ENCODE results near the gene PCDH9. TPM values are rescaled to one million over a fixed set of nuclear protein-coding genes. Genes with fewer than 3 reads are reported as not detected.

PCDH9 gene
- total RNA-seq, 1 donor from 2014 or later: 0.75 TPM

DNA sequence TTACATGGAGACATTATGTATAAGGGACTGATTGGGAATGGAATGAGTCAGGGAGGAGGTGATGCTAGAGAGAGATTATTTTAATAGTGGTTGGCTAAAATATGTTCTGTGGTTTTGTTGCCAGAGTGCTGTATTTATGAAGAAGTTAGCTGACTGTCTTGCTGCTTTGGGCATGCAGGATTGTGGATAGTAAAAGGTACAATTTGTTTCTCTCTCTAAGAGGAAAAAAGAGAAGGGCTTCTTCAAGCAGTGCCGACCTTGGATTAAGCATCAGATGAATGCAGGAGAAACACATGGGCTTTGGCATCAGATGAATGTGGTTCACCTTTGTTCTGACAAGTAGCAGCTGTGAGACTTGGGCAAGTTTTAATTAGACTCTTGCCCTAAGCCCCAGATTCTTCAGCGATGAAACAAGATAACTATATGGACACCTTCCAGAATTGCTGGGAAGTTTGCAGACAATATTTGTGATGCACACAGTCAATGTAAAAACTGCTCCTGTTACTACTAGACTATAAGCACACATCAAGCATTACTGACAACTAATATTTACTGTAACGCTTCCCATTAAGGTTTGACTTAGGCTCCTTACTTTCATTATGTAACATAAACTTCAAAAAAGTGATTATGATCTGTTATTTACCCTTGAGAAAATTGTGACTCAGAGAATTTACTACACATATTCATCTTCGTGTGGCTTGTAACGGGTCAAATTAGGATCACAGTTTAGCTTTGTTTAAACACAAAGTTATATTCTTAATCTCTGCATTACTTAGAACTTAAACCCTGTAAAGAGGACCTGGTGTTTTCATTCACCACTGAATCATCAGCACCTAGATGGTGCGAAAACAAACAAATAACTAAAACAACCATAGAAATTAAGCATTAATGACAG, 824.0 kb downstream of the PCDH9 start:
- Histone ChIP-seq H3K36me3 (ENCODE audit: control insufficient read depth, insufficient read depth, low read length) (no peaks in the 10 kb centered on the region), H3K27me3 (ENCODE audit: control insufficient read depth, insufficient read depth, low read length) (no peaks in the 10 kb centered on the region), H3K4me3 (ENCODE audit: low read depth, low read length) (no peak overlapping the region)
- peak; percentile 16 for DNase-seq (ENCODE audit: low read depth)
- TF ChIP-seq, protein P1, sequence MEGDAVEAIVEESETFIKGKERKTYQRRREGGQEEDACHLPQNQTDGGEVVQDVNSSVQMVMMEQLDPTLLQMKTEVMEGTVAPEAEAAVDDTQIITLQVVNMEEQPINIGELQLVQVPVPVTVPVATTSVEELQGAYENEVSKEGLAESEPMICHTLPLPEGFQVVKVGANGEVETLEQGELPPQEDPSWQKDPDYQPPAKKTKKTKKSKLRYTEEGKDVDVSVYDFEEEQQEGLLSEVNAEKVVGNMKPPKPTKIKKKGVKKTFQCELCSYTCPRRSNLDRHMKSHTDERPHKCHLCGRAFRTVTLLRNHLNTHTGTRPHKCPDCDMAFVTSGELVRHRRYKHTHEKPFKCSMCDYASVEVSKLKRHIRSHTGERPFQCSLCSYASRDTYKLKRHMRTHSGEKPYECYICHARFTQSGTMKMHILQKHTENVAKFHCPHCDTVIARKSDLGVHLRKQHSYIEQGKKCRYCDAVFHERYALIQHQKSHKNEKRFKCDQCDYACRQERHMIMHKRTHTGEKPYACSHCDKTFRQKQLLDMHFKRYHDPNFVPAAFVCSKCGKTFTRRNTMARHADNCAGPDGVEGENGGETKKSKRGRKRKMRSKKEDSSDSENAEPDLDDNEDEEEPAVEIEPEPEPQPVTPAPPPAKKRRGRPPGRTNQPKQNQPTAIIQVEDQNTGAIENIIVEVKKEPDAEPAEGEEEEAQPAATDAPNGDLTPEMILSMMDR (IDR thresholded peaks at IDR 0.05; ENCODE audit: insufficient read depth, low read length, poor library complexity, severe bottlenecking): no peak

- DNase-seq (ENCODE audit: low read depth): no peak
- TF ChIP-seq, protein P1 (IDR thresholded peaks at IDR 0.05; ENCODE audit: insufficient read depth, low read length, poor library complexity, severe bottlenecking): no peak
Observed at GRCh38 chr13:66402546-66402945, 827.6 kb downstream of the PCDH9 start.

GRCh38 chr13:66402066-66402465, 828.1 kb downstream of the PCDH9 start:
- Histone ChIP-seq H3K27me3 (ENCODE audit: control insufficient read depth, insufficient read depth, low read length) (no peaks in the 10 kb centered on the region), H3K36me3 (ENCODE audit: control insufficient read depth, insufficient read depth, low read length) (no peaks in the 10 kb centered on the region), H3K4me3 (ENCODE audit: low read depth, low read length) (no peak overlapping the region)
- no peak for DNase-seq (ENCODE audit: low read depth)
- TF ChIP-seq, protein P1 (IDR thresholded peaks at IDR 0.05; ENCODE audit: insufficient read depth, low read length, poor library complexity, severe bottlenecking): no peak

More at GRCh38 chr13:66402546-66402945, 827.6 kb downstream of the PCDH9 start:
- no peaks in the 10 kb centered on the region for H3K27me3 ChIP-seq (ENCODE audit: control insufficient read depth, insufficient read depth, low read length)
- no peaks in the 10 kb centered on the region for H3K36me3 ChIP-seq (ENCODE audit: control insufficient read depth, insufficient read depth, low read length)
- H3K4me3 ChIP-seq (ENCODE audit: low read depth, low read length): no peak overlapping the region

DNA sequence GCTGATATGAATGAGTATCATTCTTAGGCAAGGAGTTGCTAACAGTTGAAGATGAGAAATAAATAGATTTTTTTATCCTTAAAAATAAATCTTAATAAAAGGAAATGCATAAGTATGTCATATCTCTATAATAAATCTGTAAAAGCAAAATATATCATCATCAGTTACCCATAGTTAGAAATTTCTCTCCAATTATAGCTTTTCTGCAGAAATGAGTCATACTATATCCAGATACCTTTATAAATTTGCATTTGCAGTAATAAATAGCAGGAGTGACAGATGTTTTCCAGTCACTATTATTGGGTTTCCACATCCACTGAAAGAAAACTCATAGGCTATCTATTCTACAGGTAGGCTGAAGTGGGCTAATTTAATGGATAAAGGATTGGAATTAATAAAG, 829.8 kb downstream of the PCDH9 start:
- DNase-seq (ENCODE audit: low read depth): no peak
- TF ChIP-seq, protein P1 (IDR thresholded peaks at IDR 0.05; ENCODE audit: insufficient read depth, low read length, poor library complexity, severe bottlenecking): no peak
- Histone ChIP-seq H3K4me3 (ENCODE audit: low read depth, low read length) (no peak overlapping the region), H3K27me3 (ENCODE audit: control insufficient read depth, insufficient read depth, low read length) (no peaks in the 10 kb centered on the region), H3K36me3 (ENCODE audit: control insufficient read depth, insufficient read depth, low read length) (no peaks in the 10 kb centered on the region)

DNA sequence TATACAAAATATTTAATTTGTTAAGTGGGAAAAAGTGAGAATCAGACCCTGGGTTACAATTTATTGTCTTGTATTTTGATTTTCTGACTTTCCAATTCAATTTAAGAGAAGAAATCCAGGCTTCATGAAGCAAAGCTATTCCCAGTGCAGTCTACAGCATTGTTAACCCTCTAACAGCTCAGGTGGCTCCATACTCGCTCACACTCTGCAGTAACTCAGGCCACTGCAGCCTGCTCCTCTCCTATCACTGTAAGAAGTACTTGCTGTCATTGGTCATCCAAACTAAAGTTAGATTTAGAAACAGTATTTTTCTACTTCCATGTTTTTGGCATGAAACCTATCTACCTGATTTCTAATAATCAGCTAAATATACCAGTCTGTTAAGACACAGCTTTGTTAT, 830.3 kb downstream of the PCDH9 start:
- H3K27me3 ChIP-seq (ENCODE audit: control insufficient read depth, insufficient read depth, low read length): no peaks in the 10 kb centered on the region
- no peak overlapping the region for H3K4me3 ChIP-seq (ENCODE audit: low read depth, low read length)
- H3K36me3 ChIP-seq (ENCODE audit: control insufficient read depth, insufficient read depth, low read length): no peaks in the 10 kb centered on the region
- TF ChIP-seq, protein P1 (IDR thresholded peaks at IDR 0.05; ENCODE audit: insufficient read depth, low read length, poor library complexity, severe bottlenecking): no peak
- no peak for DNase-seq (ENCODE audit: low read depth)

Data from kidney epithelial cell (primary cell).